Stimulated activated CD8-positive, alpha-beta memory T cell treated with anti-CD3 and anti-CD28 coated beads, Interleukin-4, amount 100 ng/mL, for 24 hours (primary cell): ENCODE data around the gene SUPT6H.

Source experiments
- DNase-seq: peaks from one replicate; pipeline ENCODE4 v3.0.0-alpha.2; 2020; ENCODE audit warnings: low read depth

The SUPT6H gene

DNA sequence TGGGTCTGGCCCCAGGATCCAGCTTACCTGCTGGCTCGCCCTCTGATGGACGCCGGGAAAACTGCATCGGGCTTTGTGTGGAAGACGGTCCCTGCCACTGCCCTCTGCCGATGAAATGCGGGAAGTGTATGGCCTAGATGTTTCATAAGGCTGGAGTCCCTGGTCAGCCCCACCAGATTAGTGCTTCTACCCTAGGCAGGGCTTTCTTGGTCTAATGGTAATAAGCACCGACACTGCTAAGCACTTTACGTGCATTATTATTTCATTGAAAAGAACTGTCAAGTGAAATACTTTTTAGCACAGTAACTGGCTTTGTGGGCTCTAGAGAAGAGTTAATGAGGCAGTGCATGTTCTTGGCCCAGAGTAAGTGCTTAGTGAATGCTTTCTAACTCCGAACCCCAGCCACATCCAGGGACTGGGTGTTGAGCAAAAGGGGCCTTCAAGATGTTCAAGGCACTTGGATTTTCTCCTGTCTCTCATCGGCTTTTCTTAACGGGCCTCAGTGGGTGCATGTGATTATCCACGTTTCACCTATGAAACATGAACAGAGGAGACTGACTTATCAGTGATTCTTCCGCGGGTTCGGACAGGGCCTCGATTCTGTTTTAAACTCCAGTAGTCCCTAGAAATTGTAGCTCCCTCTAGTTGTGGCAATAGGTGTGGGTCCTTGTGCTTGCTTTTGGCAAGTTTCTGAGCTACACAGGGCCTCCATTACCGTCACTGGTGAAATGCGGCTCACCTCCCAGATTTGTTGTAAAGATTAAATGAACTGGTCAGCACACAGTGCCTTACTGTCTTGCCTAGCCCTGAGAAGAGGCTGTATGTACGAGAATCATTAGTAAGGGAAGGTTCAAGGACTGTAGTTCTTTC lies 88.4 kb downstream of the SUPT6H start:
- peak; percentile 79 for DNase-seq

DNA sequence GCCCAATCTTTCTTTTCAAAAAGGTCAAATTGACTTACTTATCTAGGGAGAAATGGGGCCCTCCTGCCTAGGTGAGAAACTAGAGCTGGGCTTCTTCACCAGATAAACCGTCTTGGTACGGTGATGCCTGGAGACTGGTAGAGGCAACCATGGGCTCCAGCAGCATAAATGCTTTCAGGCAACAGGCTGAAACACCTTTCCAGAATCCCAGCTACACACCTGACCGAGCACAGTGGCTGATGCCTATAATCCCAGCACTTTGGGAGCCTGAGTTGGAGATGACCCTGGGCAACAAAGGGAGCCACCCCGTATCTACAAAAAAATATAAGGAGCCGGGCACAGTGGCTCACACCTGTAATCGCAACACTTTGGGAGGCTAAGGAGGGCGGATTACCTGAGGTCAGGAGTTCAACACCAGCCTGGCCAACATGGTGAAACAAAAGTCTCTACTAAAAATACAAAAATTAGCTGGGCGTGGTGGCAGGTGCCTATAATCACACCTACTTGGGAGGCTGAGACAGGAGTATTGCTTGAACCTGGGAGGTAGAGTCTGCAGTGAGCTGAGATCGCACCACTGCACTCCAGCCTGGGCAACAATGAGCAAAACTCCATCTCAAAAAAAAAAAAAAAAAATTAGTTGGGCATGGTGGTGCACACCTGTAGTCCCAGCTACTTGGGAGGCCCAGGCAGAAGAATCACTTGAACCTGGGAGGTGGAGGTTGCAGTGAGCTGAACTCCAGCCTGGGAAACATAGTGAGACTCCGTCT lies 89.8 kb downstream of the SUPT6H start:
- no peak for DNase-seq
